H1 (cell line): ENCODE measurements around the gene ARHGEF12. TPM values are rescaled to one million over a fixed set of nuclear protein-coding genes. Genes with fewer than 3 reads are reported as not detected.

Source experiments
- ASH2L ChIP-seq: fragments of 200-600, 300-600 bp; sonication (generic); IDR thresholded peaks from one replicate; pipeline ENCODE4 v1.7.1; 2017; ENCODE audit warnings: low read length
- BRCA1 ChIP-seq: IDR thresholded peaks from 2 replicates; pipeline ENCODE4 v1.6.1; 2012; ENCODE audit warnings: low read depth, low read length, improper control_type of control experiment
- FOSL1 ChIP-seq: IDR thresholded peaks from 2 replicates; pipeline ENCODE4 v1.6.1; 2011; ENCODE audit warnings: mild to moderate bottlenecking, low read depth, low read length, moderate library complexity; ENCODE audit not compliant: insufficient read depth
- JUN ChIP-seq: IDR thresholded peaks from 2 replicates; pipeline ENCODE4 v1.6.1; 2011; ENCODE audit warnings: low read depth, mild to moderate bottlenecking, improper control_type of control experiment, low read length
- RNF2 ChIP-seq: fragments of 200-900, 300-1000 bp; sonication (generic); IDR thresholded peaks from 2 replicates; pipeline ENCODE4 v1.7.1; 2016; ENCODE audit warnings: borderline replicate concordance, low read depth, mild to moderate bottlenecking, antibody characterized with exemption, low read length; ENCODE audit not compliant: poor library complexity, severe bottlenecking; ENCODE audit errors: missing control alignments
- RXRA ChIP-seq: IDR thresholded peaks from 2 replicates; pipeline ENCODE4 v1.6.1; 2011; ENCODE audit warnings: low read depth, mild to moderate bottlenecking, low read length, moderate library complexity; ENCODE audit not compliant: insufficient read depth
- USF2 ChIP-seq: IDR thresholded peaks from 2 replicates; pipeline ENCODE4 v1.6.1; 2011; ENCODE audit warnings: low read length, improper control_type of control experiment
- polyA plus RNA-seq, 7 experiments: library from polyadenylated mRNA; depleted of rRNA in 3 of 7; stranded (reverse) in 5 of 7; unstranded in 2 of 7; fragments of >200 nt in 5 of 7; fragments of 200-250 nt in 2 of 7; gene quantifications; 1 replicate in 5 of 7; 2 replicates in 1 of 7; 4 replicates in 1 of 7; pipeline versions ENCODE4 v1.2.1 to v1.2.3, GENCODE V29; 2011 to 2013; ENCODE audit warnings: missing spikeins in 2 of 7, mixed read lengths in 2 of 7
- total RNA-seq: library from RNA; stranded (reverse); fragmentation: NEBNext Ultra II Directional; extraction: Animal tissue kit (Norgen Biotek cat#: 25700); gene quantifications from 2 replicates; pipeline ENCODE4 v1.2.1, GENCODE V29; 2021

The ARHGEF12 gene
- total and polyA plus RNA-seq, 2 of the 8 experiments (the other 6 are each of a cell fraction or from before 2014, with no cell fraction given): 5.1 to 33.7 TPM

DNA sequence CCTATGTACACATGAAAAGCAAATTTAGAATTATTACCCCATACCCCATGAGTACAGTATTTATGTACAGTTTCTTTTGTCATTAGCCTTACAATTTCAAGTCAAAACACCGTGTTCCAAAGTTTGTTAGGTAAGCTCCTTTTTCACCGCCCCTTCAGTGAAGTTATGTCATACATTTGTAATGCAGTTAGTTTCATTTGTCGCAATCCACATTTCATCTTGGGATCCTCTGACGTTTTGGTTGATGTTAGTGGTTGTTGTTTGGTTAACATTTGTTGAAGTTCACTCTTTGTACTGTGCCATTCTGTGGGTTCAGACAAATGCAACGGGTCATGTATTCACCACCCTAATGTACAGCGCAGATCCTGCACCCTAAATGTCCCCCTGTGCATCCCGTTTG, 45.2 kb downstream of the ARHGEF12 start (continued):
- no peak for TF ChIP-seq FOSL1
- TF ChIP-seq RXRA: no peak
- no peak for TF ChIP-seq RNF2
- TF ChIP-seq USF2: no peak
- TF ChIP-seq BRCA1: no peak
- no peak for TF ChIP-seq JUN
- no peak for TF ChIP-seq ASH2L
